NCI-H526 (cell line): ENCODE results near the gene VAX1.
"Not testable (repeated sequence)": the region's sequence is repeated elsewhere in the genome, so short reads cannot be mapped to it uniquely, and the experiment has no call there.

Experiments used
- DNase-seq, 2 experiments: peaks; one replicate each; lab custom pipeline; 2025; lab: John Stamatoyannopoulos, UW

VAX1 gene

GRCh38 chr10:117137911-117138642 lies at the start of gene VAX1:
Gene VAX1, minus strand, starts transcription at chr10:117138270. Its CDS starts 214 bp downstream, at chr10:117138056.
- peak in 1 of 2 experiments; percentile 27 for DNase-seq

- DNase-seq = peak in 1 of 2 experiments; percentile 15
These were observed 49.0 kb upstream of the VAX1 start for GRCh38 chr10:117186832-117187615.

GRCh38 chr10:117185817-117186216 lies 47.7 kb upstream of the VAX1 start:
- DNase-seq = not testable (repeated sequence)

- DNase-seq = no peak
These were observed 46.8 kb upstream of the VAX1 start for GRCh38 chr10:117184821-117185220.

GRCh38 chr10:117184296-117184695 lies 46.2 kb upstream of the VAX1 start:
- DNase-seq = no peak

- DNase-seq = no peak
These were observed 40.1 kb upstream of the VAX1 start for GRCh38 chr10:117178190-117178589.

GRCh38 chr10:117175901-117176534 lies 37.9 kb upstream of the VAX1 start:
- DNase-seq = peak in 1 of 2 experiments; percentile 67

GRCh38 chr10:117175215-117175900 lies 37.3 kb upstream of the VAX1 start:
- peak in 1 of 2 experiments; percentile 65 for DNase-seq

GRCh38 chr10:117174439-117175214 lies 36.6 kb upstream of the VAX1 start:
- DNase-seq = peak; percentile 67 to 86

GRCh38 chr10:117170244-117170643 lies 32.2 kb upstream of the VAX1 start:
- DNase-seq = no peak

GRCh38 chr10:117169480-117169879 lies 31.4 kb upstream of the VAX1 start:
- no peak for DNase-seq

- no peak for DNase-seq
These were observed 30.7 kb upstream of the VAX1 start for GRCh38 chr10:117168729-117169128.

- DNase-seq = peak; percentile 4 to 61
These were observed 30.0 kb upstream of the VAX1 start for GRCh38 chr10:117167789-117168674.

- no peak for DNase-seq
These were observed 29.3 kb upstream of the VAX1 start for GRCh38 chr10:117167346-117167788.

GRCh38 chr10:117166418-117167345 lies 28.6 kb upstream of the VAX1 start:
- peak in 1 of 2 experiments; percentile 22 for DNase-seq

GRCh38 chr10:117165538-117166417 lies 27.7 kb upstream of the VAX1 start:
- DNase-seq = peak in 1 of 2 experiments; percentile 82

GRCh38 chr10:117164592-117165537 lies 26.8 kb upstream of the VAX1 start:
- DNase-seq = no peak
